ENCODE data around the gene AFP.

AFP gene

GRCh38 chr4:73408181-73408867, 27.7 kb upstream of the AFP start:
- H2AFZ ChIP-seq = no peak overlapping the region
- H3K9me3 ChIP-seq (ENCODE audit: control insufficient read depth, low read length) = no peaks in the 10 kb centered on the region
- H3K4me1 ChIP-seq = no peaks in the 10 kb centered on the region
- H3K27ac ChIP-seq = no peak overlapping the region
- H3K27me3 ChIP-seq (ENCODE audit: control insufficient read depth, insufficient read depth, low read length) = no peaks in the 10 kb centered on the region
- H3K9ac ChIP-seq = no peak overlapping the region
- TF ChIP-seq CTCF (IDR thresholded peaks at IDR 0.05) = no peak
- H3K4me2 ChIP-seq (ENCODE audit: low read length) = no peak overlapping the region
- H3K36me3 ChIP-seq (ENCODE audit: control insufficient read depth, insufficient read depth, low read length) = no peaks in the 10 kb centered on the region
- no peaks in the 10 kb centered on the region for H3K79me2 ChIP-seq
- no peak overlapping the region for H3K4me3 ChIP-seq (ENCODE audit: low read depth, low read length)

DNA sequence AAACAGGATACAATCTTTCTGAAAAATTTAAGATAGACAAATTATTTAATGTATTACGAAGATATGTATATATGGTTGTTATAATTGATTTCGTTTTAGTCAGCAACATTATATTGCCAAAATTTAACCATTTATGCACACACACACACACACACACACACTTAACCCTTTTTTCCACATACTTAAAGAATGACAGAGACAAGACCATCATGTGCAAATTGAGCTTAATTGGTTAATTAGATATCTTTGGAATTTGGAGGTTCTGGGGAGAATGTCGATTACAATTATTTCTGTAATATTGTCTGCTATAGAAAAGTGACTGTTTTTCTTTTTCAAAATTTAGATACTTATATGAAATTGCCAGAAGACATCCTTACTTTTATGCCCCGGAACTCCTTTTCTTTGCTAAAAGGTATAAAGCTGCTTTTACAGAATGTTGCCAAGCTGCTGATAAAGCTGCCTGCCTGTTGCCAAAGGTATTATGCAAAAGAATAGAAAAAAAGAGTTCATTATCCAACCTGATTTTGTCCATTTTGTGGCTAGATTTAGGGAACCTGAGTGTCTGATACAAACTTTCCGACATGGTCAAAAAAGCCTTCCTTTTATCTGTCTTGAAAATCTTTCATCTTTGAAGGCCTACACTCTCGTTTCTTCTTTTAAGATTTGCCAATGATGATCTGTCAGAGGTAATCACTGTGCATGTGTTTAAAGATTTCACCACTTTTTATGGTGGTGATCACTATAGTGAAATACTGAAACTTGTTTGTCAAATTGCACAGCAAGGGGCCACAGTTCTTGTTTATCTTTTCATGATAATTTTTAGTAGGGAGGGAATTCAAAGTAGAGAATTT, 26.8 kb upstream of the AFP start:
- no peak overlapping the region for H3K4me2 ChIP-seq (ENCODE audit: low read length)
- no peaks in the 10 kb centered on the region for H3K36me3 ChIP-seq (ENCODE audit: control insufficient read depth, insufficient read depth, low read length)
- no peaks in the 10 kb centered on the region for H3K79me2 ChIP-seq
- no peaks in the 10 kb centered on the region for H3K27me3 ChIP-seq (ENCODE audit: control insufficient read depth, insufficient read depth, low read length)
- no peak overlapping the region for H3K9ac ChIP-seq
- no peaks in the 10 kb centered on the region for H3K4me1 ChIP-seq
- H3K4me3 ChIP-seq (ENCODE audit: low read depth, low read length) = no peak overlapping the region
- no peak overlapping the region for H2AFZ ChIP-seq
- no peak overlapping the region for H3K27ac ChIP-seq
- no peaks in the 10 kb centered on the region for H3K9me3 ChIP-seq (ENCODE audit: control insufficient read depth, low read length)
- no peak for TF ChIP-seq CTCF (IDR thresholded peaks at IDR 0.05)

DNA sequence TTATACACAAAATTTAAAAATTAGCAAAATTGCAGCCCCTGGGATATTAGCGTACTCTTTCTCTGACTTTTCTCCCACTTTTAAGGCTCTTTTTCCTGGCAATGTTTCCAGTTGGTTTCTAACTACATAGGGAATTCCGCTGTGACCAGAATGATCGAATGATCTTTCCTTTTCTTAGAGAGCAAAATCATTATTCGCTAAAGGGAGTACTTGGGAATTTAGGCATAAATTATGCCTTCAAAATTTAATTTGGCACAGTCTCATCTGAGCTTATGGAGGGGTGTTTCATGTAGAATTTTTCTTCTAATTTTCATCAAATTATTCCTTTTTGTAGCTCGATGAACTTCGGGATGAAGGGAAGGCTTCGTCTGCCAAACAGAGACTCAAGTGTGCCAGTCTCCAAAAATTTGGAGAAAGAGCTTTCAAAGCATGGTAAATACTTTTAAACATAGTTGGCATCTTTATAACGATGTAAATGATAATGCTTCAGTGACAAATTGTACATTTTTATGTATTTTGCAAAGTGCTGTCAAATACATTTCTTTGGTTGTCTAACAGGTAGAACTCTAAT, 26.0 kb upstream of the AFP start:
- H3K4me2 ChIP-seq (ENCODE audit: low read length) = no peak overlapping the region
- H3K4me1 ChIP-seq = no peaks in the 10 kb centered on the region
- H3K9ac ChIP-seq = no peak overlapping the region
- H3K27me3 ChIP-seq (ENCODE audit: control insufficient read depth, insufficient read depth, low read length) = no peaks in the 10 kb centered on the region
- no peaks in the 10 kb centered on the region for H3K79me2 ChIP-seq
- no peaks in the 10 kb centered on the region for H3K9me3 ChIP-seq (ENCODE audit: control insufficient read depth, low read length)
- no peak overlapping the region for H3K27ac ChIP-seq
- no peak overlapping the region for H3K4me3 ChIP-seq (ENCODE audit: low read depth, low read length)
- H3K36me3 ChIP-seq (ENCODE audit: control insufficient read depth, insufficient read depth, low read length) = no peaks in the 10 kb centered on the region
- TF ChIP-seq CTCF (IDR thresholded peaks at IDR 0.05) = no peak
- no peak overlapping the region for H2AFZ ChIP-seq

DNA sequence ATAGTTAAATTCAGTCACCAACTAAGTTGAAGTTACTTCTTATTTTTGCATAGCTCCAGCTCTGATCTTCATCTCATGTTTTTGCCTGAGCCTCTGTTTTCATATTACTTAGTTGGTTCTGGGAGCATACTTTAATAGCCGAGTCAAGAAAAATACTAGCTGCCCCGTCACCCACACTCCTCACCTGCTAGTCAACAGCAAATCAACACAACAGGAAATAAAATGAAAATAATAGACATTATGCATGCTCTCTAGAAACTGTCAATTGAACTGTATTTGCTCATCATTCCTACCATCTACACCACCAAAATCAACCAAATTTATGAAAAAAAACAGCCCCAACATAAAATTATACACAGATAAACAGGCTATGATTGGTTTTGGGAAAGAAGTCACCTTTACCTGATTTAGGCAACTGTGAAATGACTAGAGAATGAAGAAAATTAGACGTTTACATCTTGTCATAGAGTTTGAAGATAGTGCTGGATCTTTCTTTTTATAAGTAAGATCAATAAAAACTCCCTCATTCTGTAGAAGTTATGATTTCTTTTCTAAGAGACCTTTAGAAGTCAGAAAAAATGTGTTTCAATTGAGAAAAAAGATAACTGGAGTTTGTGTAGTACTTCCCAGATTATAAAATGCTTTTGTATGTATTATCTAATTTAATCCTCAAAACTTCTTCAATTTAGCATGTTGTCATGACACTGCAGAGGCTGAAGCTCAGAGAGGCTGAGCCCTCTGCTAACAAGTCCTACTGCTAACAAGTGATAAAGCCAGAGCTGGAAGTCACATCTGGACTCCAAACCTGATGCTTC, 24.9 kb upstream of the AFP start:
- no peak overlapping the region for H2AFZ ChIP-seq
- no peaks in the 10 kb centered on the region for H3K9me3 ChIP-seq (ENCODE audit: control insufficient read depth, low read length)
- H3K4me3 ChIP-seq (ENCODE audit: low read depth, low read length) = no peak overlapping the region
- no peak overlapping the region for H3K4me2 ChIP-seq (ENCODE audit: low read length)
- no peaks in the 10 kb centered on the region for H3K79me2 ChIP-seq
- no peak overlapping the region for H3K27ac ChIP-seq
- H3K4me1 ChIP-seq = no peaks in the 10 kb centered on the region
- no peaks in the 10 kb centered on the region for H3K36me3 ChIP-seq (ENCODE audit: control insufficient read depth, insufficient read depth, low read length)
- TF ChIP-seq CTCF (IDR thresholded peaks at IDR 0.05) = no peak
- H3K27me3 ChIP-seq (ENCODE audit: control insufficient read depth, insufficient read depth, low read length) = no peaks in the 10 kb centered on the region
- no peak overlapping the region for H3K9ac ChIP-seq
